IMR-90 (cell line): ENCODE data around the gene IL6. TPM values are rescaled to one million over a fixed set of nuclear protein-coding genes. Genes with fewer than 3 reads are reported as not detected.

ENCODE experiments used
- ATAC-seq: fragments of 200-7000 bp; cut with Tn5 transposase; 2 replicates; pipeline ENCODE4 v1.9.1; 2020; ENCODE audit warnings: low read depth, mild to moderate bottlenecking, moderate library complexity
- BruUV-seq: library from RNA; stranded (reverse); fragments of 400-500 nt; replicated peaks from 2 replicates; lab custom pipeline; 2021; lab: Mats Ljungman, UMichigan
- CTCF ChIA-PET: fragments of 300-600 bp; formaldehyde crosslinking; extraction: SDS; loops from one replicate; lab custom pipeline; 2021; ENCODE audit warnings: antibody characterized with exemption; lab: Yijun Ruan, JAX
- POLR2A ChIA-PET: fragments of 300-600 bp; sonication (Branson Sonifier 250); formaldehyde crosslinking; loops from one replicate; lab custom pipeline; 2022; ENCODE audit warnings: antibody characterized with exemption; ENCODE audit not compliant: unreplicated experiment; lab: Charles Lee
- DNase-seq: peaks from one replicate; pipeline ENCODE4 v3.0.0; 2013
- H2AFZ ChIP-seq: replicated peaks from 2 replicates; pipeline ENCODE3; 2013; ENCODE audit warnings: low read length, mild to moderate bottlenecking; ENCODE audit not compliant: poor library complexity
- H2AK5ac ChIP-seq: 2 replicates; pipeline ENCODE4 v1.6.1; 2013; ENCODE audit warnings: low read depth, low read length, inconsistent platforms
- H2AK9ac ChIP-seq: replicated peaks from 2 replicates; pipeline ENCODE3; 2013; ENCODE audit warnings: mild to moderate bottlenecking, low read depth, low read length, moderate library complexity; ENCODE audit not compliant: poor library complexity
- H2BK120ac ChIP-seq: 2 replicates; pipeline ENCODE4 v1.6.1; 2013; ENCODE audit warnings: low read depth, low read length, inconsistent platforms
- H2BK15ac ChIP-seq: 3 replicates; pipeline ENCODE4 v1.6.1; 2013; ENCODE audit warnings: low read depth, low read length, inconsistent platforms
- H2BK20ac ChIP-seq: 2 replicates; pipeline ENCODE4 v1.6.1; 2013; ENCODE audit warnings: low read depth, mild to moderate bottlenecking, inconsistent platforms, low read length, moderate library complexity
- H2BK5ac ChIP-seq: 2 replicates; pipeline ENCODE4 v1.6.1; 2013; ENCODE audit warnings: mild to moderate bottlenecking, low read depth, low read length, inconsistent platforms; ENCODE audit not compliant: poor library complexity, severe bottlenecking
- H3K14ac ChIP-seq: replicated peaks from 2 replicates; pipeline ENCODE4 v1.6.1; 2013; ENCODE audit warnings: low read depth, low read length, inconsistent platforms
- H3K18ac ChIP-seq: 2 replicates; pipeline ENCODE4 v1.6.1; 2013; ENCODE audit warnings: low read depth, low read length, control low read depth
- H3K23ac ChIP-seq: 2 replicates; pipeline ENCODE4 v1.6.1; 2013; ENCODE audit warnings: low read depth, low read length, inconsistent platforms
- H3K27ac ChIP-seq: 2 replicates; pipeline ENCODE4 v1.5.1; 2013; ENCODE audit warnings: mild to moderate bottlenecking, control low read depth, low read length; ENCODE audit not compliant: insufficient read depth
- H3K27me3 ChIP-seq: 2 replicates; pipeline ENCODE4 v1.6.1; 2013; ENCODE audit warnings: low read length; ENCODE audit not compliant: control insufficient read depth, insufficient read depth
- H3K36me3 ChIP-seq: 2 replicates; pipeline ENCODE4 v1.6.1; 2013; ENCODE audit warnings: low read length, mixed read lengths; ENCODE audit not compliant: control insufficient read depth, insufficient read depth
- H3K4ac ChIP-seq: 2 replicates; pipeline ENCODE4 v1.6.1; 2013; ENCODE audit warnings: low read depth, low read length, inconsistent platforms
- H3K4me1 ChIP-seq: 2 replicates; pipeline ENCODE4 v1.6.1; 2013; ENCODE audit warnings: low read length, mixed read lengths; ENCODE audit not compliant: control insufficient read depth, insufficient read depth
- H3K4me2 ChIP-seq: 2 replicates; pipeline ENCODE4 v1.6.1; 2013; ENCODE audit warnings: low read depth, mild to moderate bottlenecking, control low read depth, low read length, moderate library complexity
- H3K4me3 ChIP-seq: 2 replicates; pipeline ENCODE4 v1.5.1; 2013; ENCODE audit warnings: low read depth, mild to moderate bottlenecking, control low read depth, low read length, moderate library complexity; ENCODE audit not compliant: insufficient read depth
- H3K56ac ChIP-seq: 2 replicates; pipeline ENCODE4 v1.6.1; 2013; ENCODE audit warnings: low read length, inconsistent platforms; ENCODE audit not compliant: insufficient read depth; ENCODE audit errors: extremely low read depth
- H3K79me1 ChIP-seq, 2 experiments: 2 replicates each; pipeline ENCODE4 v1.6.1; 2013; ENCODE audit warnings: low read length in 2 of 2, inconsistent platforms in 1 of 2, low read depth in 1 of 2
- H3K9ac ChIP-seq: 2 replicates; pipeline ENCODE4 v1.6.1; 2013; ENCODE audit warnings: low read depth, low read length, control low read depth
- H3K9me1 ChIP-seq: 2 replicates; pipeline ENCODE4 v1.6.1; 2013; ENCODE audit warnings: low read length, inconsistent platforms; ENCODE audit not compliant: insufficient read depth
- H3K9me3 ChIP-seq: 2 replicates; pipeline ENCODE4 v1.6.1; 2013; ENCODE audit warnings: low read length; ENCODE audit not compliant: control insufficient read depth, insufficient read depth
- H4K20me1 ChIP-seq: 2 replicates; pipeline ENCODE4 v1.6.1; 2013; ENCODE audit warnings: low read length, inconsistent platforms; ENCODE audit not compliant: insufficient read depth
- H4K5ac ChIP-seq: 2 replicates; pipeline ENCODE4 v1.6.1; 2013; ENCODE audit warnings: mild to moderate bottlenecking, low read depth, low read length, control low read depth
- H4K8ac ChIP-seq, 2 experiments: 2 replicates each; pipeline ENCODE4 v1.6.1; 2013; ENCODE audit warnings: low read depth in 2 of 2, low read length in 2 of 2, control low read depth in 1 of 2, inconsistent platforms in 1 of 2
- H4K91ac ChIP-seq: 2 replicates; pipeline ENCODE4 v1.6.1; 2013; ENCODE audit warnings: low read depth, low read length, inconsistent platforms; ENCODE audit not compliant: insufficient read depth
- BHLHE40 ChIP-seq: fragments of 150-350 bp; IDR thresholded peaks from 2 replicates; pipeline ENCODE4 v1.6.1; 2016; ENCODE audit warnings: mild to moderate bottlenecking, low read depth, low read length
- CEBPB ChIP-seq: IDR thresholded peaks from 2 replicates; pipeline ENCODE4 v1.6.1; 2012; ENCODE audit warnings: low read depth, low read length, improper control_type of control experiment
- CHD1 ChIP-seq: IDR thresholded peaks from 2 replicates; pipeline ENCODE4 v1.6.1; 2012; ENCODE audit warnings: low read depth, low read length, improper control_type of control experiment
- FOS ChIP-seq: fragments of 150-350 bp; IDR thresholded peaks from 2 replicates; pipeline ENCODE4 v1.6.1; 2016; ENCODE audit warnings: low read depth, low read length
- MAFK ChIP-seq: IDR thresholded peaks from 2 replicates; pipeline ENCODE4 v1.6.1; 2012; ENCODE audit warnings: low read depth, low read length, improper control_type of control experiment
- MAZ ChIP-seq: IDR thresholded peaks from 2 replicates; pipeline ENCODE4 v1.6.1; 2012; ENCODE audit warnings: low read depth, mild to moderate bottlenecking, low read length, improper control_type of control experiment, moderate library complexity, borderline replicate concordance
- NFE2L2 ChIP-seq: fragments of 150-350 bp; IDR thresholded peaks from 2 replicates; pipeline ENCODE4 v1.6.1; 2016; ENCODE audit warnings: low read depth, mild to moderate bottlenecking, low read length
- POLR2A ChIP-seq: IDR thresholded peaks from 2 replicates; pipeline ENCODE4 v1.6.1; 2012; ENCODE audit warnings: mild to moderate bottlenecking, low read depth, low read length
- RAD21 ChIP-seq: IDR thresholded peaks from 2 replicates; pipeline ENCODE4 v1.6.1; 2012; ENCODE audit warnings: low read length, improper control_type of control experiment
- RCOR1 ChIP-seq: IDR thresholded peaks from 2 replicates; pipeline ENCODE4 v1.6.1; 2012; ENCODE audit warnings: mild to moderate bottlenecking, low read length, improper control_type of control experiment; ENCODE audit not compliant: insufficient replicate concordance
- RFX5 ChIP-seq: IDR thresholded peaks from 2 replicates; pipeline ENCODE4 v1.8.0; 2012; ENCODE audit warnings: low read depth, mild to moderate bottlenecking, low read length, moderate library complexity
- WGBS, 2 experiments: methylation state at CpG; one replicate each; pipeline versions ENCODE4 v1.1.5 to v1.1.7; 2013; ENCODE audit warnings: missing lambda C conversion rate in 2 of 2; ENCODE audit not compliant: insufficient read length in 1 of 2; ENCODE audit errors: extremely low coverage in 2 of 2; 5-methylcytosine and 5-hydroxymethylcytosine counted together
- dilution Hi-C: fragments of 300-500 bp; cut with HindIII; formaldehyde crosslinking; loops from one replicate; pipeline ENCODE4 v1.14.3; 2018; ENCODE audit warnings: low sequenced_read_pairs; ENCODE audit not compliant: unreplicated experiment
- in situ Hi-C: fragments of 300-500 bp; cut with MboI; formaldehyde crosslinking; loops from 3 replicates; pipeline ENCODE4 v1.14.3; 2019; ENCODE audit warnings: low sequenced_read_pairs, inconsistent platforms, mixed read lengths
- intact Hi-C: fragments of 100-400 bp; cut with micrococcal nuclease; formaldehyde crosslinking; loops from 2 replicates; pipeline ENCODE4 v1.10.0; 2022
- polyA plus RNA-seq, 3 experiments: library from polyadenylated mRNA; depleted of rRNA; stranded (reverse); fragments of >200 nt; gene quantifications; 2 replicates each; pipeline ENCODE4 v1.2.3, GENCODE V29; 2012; ENCODE audit warnings: low replicate concordance in 1 of 3
- total RNA-seq: library from RNA; depleted of rRNA; stranded (reverse); fragments of >200 nt; gene quantifications from 2 replicates; pipeline ENCODE4 v1.2.3, GENCODE V29; 2012
- TF ChIP-seq, protein P1 (sequence below): conservative IDR thresholded peaks from 2 replicates; pipeline ENCODE4 v1.5.1; 2012; ENCODE audit warnings: mild to moderate bottlenecking, low read depth, low read length, improper control_type of control experiment

Gene IL6
- total and polyA plus RNA-seq, 2 of the 4 experiments (the other 2 are of a cell fraction): 15.2 to 50.8 TPM

DNA sequence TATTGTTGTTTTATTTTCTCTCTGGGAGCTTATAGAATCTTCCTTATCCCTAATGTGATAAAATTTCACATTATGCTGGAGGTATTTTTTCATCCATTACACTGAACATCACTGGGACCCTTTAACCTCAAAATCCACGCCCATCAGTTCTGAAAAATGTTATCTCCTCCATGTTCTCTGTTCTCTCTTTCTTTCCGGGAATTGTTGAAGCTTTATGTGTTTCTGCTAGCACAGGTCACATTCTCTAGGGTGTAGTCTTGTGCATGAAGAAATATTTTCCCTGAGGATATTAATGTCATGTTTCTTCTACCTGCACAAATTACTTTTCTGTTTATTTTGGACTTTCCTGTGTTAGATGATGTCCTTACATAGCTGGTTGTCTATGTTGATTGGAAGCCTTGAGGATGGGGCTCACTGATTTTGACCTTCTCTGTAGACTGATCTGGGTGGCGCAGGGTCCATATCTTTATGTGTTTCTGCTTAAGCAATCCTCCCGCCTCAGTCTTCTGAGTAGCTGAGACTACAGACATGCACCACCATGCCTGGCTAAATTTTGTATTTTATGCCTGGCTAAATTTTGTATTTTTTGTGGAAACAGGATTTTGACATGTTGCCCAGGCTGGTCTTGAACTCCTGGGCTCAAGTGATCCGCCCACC is 31.4 kb upstream of the IL6 start:
- no peak overlapping the region for H3K56ac ChIP-seq
- intact Hi-C loops: no loop called here
- ATAC-seq: no peak
- 100% methylated on average over 1 of the region's 5 CpGs; no CpG with 5 or more reads in 1 of the 2 experiments for WGBS, 2 experiments
- no peaks in the 10 kb centered on the region for H3K36me3 ChIP-seq
- H2BK5ac ChIP-seq: no peak overlapping the region
- no peak overlapping the region for H2AK9ac ChIP-seq
- H3K4me3 ChIP-seq: no peak overlapping the region
- CTCF ChIA-PET: interaction anchor here (1.1 kb wide), 1 partner anchor 32 kb away, joined by 6 read pairs; no protein-coding TSS in a partner anchor
- H3K4me2 ChIP-seq: no peak overlapping the region
- no peak overlapping the region; the same call in 1 of the 2 replicates for H2BK20ac ChIP-seq
- no peak overlapping the region for H4K91ac ChIP-seq
- H3K27ac ChIP-seq: no peak overlapping the region
- no peaks in the 10 kb centered on the region for H4K20me1 ChIP-seq
- no peaks in the 10 kb centered on the region for H3K9me1 ChIP-seq
- no peak overlapping the region for H2AFZ ChIP-seq
- H3K23ac ChIP-seq: no peak overlapping the region
- dilution Hi-C loops: no loop called here
- H3K79me1 ChIP-seq: no peaks in the 10 kb centered on the region
- H3K4me1 ChIP-seq: peaks cover 8% of the 10 kb centered on the region
- no peak overlapping the region for H2AK5ac ChIP-seq
- no TSS peak for BruUV-seq
- H3K27me3 ChIP-seq: no peaks in the 10 kb centered on the region
- no peak for DNase-seq
- no peak overlapping the region for H2BK120ac ChIP-seq
- no peak overlapping the region for H3K9ac ChIP-seq
- no peak overlapping the region for H3K14ac ChIP-seq
- no peaks in the 10 kb centered on the region for H3K9me3 ChIP-seq
- no peak overlapping the region for H4K5ac ChIP-seq
- no peak overlapping the region for H3K18ac ChIP-seq
- H3K4ac ChIP-seq: no peak overlapping the region
- in situ Hi-C loops: no loop called here
- H4K8ac ChIP-seq: no peak overlapping the region
- POLR2A ChIA-PET: interaction anchor here (0.6 kb wide), 1 partner anchor 31 kb away, joined by 3 read pairs; the partner anchor contains the start of gene IL6
- TF ChIP-seq MAFK (no peak), RFX5 (no peak), BHLHE40 (no peak), CEBPB (no peak), MAZ (no peak), RCOR1 (no peak), POLR2A (no peak), FOS (no peak), NFE2L2 (no peak), RAD21 (no peak), CHD1 (no peak)
- TF ChIP-seq, protein P1, sequence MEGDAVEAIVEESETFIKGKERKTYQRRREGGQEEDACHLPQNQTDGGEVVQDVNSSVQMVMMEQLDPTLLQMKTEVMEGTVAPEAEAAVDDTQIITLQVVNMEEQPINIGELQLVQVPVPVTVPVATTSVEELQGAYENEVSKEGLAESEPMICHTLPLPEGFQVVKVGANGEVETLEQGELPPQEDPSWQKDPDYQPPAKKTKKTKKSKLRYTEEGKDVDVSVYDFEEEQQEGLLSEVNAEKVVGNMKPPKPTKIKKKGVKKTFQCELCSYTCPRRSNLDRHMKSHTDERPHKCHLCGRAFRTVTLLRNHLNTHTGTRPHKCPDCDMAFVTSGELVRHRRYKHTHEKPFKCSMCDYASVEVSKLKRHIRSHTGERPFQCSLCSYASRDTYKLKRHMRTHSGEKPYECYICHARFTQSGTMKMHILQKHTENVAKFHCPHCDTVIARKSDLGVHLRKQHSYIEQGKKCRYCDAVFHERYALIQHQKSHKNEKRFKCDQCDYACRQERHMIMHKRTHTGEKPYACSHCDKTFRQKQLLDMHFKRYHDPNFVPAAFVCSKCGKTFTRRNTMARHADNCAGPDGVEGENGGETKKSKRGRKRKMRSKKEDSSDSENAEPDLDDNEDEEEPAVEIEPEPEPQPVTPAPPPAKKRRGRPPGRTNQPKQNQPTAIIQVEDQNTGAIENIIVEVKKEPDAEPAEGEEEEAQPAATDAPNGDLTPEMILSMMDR: no peak
- H2BK15ac ChIP-seq: no peak overlapping the region
